NOMO-1 treated with DMSO at 0.1 percent for 48 hours (cell line): Measurements from ENCODE around the gene PTCRA.
"Not testable (repeated sequence)": the region's sequence is repeated elsewhere in the genome, so short reads cannot be mapped to it uniquely, and the experiment has no call there.

Experiments
- DNase-seq: peaks from one replicate; lab custom pipeline; 2025; ENCODE audit not compliant: unreplicated experiment; lab: John Stamatoyannopoulos, UW

Gene PTCRA

DNA sequence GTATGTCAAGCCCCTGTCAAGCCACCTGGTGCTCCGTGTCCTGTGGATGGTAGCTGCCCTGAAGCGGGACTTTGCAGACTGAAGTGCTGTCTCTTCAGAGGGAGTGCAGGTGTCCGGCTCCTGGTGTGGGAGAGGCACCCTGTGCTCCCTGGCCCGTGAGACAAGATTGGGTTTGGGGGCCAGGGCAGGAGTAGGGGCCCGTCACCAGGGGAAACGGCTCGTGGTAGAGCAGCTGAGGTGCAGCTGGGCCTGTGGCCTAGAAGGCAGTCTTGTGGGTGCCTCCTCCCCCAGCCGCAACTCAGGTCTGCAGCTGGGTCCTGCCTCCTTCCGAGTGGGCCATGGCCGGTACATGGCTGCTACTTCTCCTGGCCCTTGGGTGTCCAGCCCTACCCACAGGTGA, at the start of gene PTCRA:
PTCRA (plus strand) TSS at position 322 of the 400 bp plus-strand sequence; CDS start at position 339, 17 bp downstream.
- no peak for DNase-seq

GRCh38 chr6:42870145-42870936, 45.5 kb upstream of the PTCRA start:
- DNase-seq, result no peak

DNA sequence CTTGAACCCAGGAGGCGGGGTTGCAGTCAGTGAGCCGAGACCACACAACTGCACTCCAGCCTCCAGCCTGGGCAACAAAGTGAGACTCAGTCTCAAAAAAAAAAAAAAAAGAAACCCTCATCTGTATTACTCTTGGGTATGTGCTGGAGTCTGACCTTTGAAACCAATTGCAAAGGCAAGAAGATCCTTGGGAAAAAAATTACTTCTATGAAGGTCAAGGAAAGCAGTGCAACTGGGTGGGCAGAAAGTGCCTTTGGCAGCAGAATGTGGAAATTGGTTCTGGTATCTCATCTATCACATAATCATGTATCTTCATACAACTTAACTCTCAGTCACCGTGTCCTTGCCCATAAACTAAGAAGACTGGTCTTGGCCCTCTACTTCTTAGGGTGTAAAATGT, 44.1 kb upstream of the PTCRA start:
- DNase-seq, result no peak

DNA sequence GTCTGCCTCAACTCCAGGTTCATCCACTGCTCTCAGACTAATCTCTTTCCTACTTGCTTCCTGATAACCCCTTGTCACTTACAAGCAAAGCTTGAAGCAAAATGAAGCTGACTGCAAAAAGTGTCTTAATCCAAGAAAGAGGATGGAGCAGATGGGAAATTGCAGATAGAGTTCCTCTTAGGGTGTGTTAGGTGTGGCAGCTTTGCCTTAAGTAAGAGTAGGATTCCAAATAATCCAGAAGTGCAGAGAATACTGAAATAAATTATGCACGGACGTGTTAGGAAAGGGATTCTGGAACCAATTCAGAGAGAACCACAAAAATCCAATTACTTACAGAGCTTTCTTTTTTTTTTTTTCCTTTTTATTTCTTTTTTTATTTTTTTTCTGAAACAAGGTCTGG, 42.5 kb upstream of the PTCRA start:
- DNase-seq, result no peak

DNA sequence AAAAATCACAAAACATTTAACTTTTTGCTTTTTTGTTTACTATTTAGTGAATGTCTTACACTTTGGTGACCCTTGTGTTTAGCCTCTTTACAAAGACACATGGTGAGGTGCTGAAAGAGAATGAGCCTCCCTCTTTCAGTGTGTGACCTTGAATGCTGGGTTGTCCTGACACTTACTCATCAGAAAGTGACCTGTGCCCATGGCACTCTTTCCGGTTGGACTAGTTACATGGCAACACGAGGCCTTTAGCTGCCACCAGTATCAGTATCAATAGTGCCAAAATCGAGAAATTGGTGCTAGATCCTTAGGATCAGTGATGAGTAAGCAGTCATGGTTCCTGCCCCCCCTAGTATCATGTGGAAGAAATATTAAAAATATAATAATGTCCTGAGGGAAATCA, 38.2 kb upstream of the PTCRA start:
- DNase-seq, result no peak

DNA sequence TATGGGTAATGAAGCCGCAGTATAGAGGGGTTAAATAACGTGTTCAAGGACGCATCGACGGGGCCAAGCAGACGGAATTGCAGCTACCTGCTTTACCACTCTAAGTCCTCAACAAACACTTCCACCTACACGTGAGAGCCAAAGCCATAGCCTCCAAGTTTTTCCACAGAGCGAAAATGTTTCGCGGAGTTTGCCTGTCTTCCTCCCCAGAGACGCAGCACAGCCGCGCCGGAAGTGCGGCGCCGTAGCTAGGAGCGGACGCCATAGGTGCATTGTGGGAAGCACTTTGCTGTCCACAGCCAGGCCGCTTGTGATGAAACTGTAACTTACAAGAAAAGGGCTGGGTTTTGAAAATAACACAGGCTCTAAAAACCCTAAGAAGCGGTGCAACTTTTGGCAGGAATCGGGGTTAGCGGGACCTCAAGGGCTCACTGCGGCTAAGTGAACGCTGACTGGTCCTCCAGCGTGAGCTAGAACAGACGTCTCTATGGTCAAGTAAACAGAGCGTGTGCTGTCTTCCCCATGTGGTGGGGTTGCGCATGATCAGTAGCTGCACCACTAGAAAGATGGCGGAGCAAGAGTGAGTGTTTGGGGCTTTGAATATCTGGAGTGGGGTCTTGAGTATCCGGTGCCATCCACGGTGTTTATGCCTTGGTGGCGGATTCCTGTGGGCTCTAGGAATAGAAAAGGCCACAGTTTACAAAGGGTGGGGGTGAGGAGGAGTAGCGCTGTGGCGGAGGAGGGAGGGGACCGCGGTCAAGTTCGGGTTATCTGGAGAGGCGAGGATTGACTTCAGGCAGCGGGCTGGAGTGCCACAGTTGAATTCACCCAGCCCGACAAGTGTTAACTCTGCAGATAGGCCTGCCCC, 36.2 kb upstream of the PTCRA start, which contains the start of gene RPL7L1:
RPL7L1 (plus strand) TSS at position 245 of the 868 bp plus-strand sequence; CDS start at position 540, 295 bp downstream.
- peak; percentile 92 for DNase-seq

- DNase-seq, result not testable (repeated sequence)
These were observed 35.5 kb upstream of the PTCRA start for GRCh38 chr6:42880240-42880817.

GRCh38 chr6:42880871-42881270, 35.0 kb upstream of the PTCRA start:
- DNase-seq, result not testable (repeated sequence)

GRCh38 chr6:42885702-42886101, 30.2 kb upstream of the PTCRA start:
- no peak for DNase-seq

DNA sequence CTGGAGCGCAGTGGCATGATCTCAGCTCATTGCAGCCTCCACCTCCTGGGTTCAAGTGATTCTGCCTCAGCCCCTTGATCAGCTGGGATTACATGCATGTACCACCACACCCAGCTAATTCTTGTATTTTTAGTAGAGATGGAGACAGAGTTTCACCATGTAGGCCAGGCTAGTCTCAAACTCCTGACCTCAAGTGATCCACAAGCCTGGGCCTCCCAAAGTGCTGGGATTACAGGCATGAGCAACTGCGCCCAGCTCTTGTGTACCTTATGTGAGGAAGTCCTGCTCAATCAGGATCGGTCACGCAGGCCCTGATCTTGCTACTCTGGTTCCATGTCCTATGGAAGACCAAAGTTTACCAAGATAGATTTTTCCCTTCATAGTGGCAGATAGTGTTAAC, 27.7 kb upstream of the PTCRA start:
- not testable (repeated sequence) for DNase-seq

GRCh38 chr6:42889815-42890214, 26.0 kb upstream of the PTCRA start:
- DNase-seq, result no peak

- peak; percentile 96 for DNase-seq
These were observed 25.3 kb upstream of the PTCRA start for GRCh38 chr6:42890311-42891198.

DNA sequence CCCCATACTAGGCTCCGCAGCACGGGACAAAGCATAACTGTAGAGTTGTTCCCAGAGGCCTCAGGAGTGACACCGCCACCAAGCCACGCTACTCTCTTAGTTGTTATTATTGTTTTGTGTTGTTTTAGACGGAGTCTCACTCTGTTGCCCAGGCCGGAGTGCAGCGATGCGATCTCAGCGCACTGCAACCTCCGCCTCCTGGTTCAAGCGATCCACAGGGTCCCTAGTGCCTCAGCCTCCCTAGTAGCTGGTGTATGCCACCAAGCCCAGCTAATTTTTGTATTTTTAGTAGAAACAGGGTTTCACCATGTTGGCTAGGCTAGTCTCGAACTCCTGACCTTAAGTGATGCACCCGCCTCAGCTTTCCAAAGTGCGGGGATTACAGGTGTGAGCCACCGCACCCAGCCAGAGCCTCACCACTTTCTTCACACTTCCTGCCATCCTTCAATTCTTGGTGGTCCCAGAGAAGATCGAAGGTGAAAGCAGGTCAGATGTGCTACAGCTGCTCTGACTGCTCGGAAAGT, 24.6 kb upstream of the PTCRA start:
- DNase-seq, result no peak

DNA sequence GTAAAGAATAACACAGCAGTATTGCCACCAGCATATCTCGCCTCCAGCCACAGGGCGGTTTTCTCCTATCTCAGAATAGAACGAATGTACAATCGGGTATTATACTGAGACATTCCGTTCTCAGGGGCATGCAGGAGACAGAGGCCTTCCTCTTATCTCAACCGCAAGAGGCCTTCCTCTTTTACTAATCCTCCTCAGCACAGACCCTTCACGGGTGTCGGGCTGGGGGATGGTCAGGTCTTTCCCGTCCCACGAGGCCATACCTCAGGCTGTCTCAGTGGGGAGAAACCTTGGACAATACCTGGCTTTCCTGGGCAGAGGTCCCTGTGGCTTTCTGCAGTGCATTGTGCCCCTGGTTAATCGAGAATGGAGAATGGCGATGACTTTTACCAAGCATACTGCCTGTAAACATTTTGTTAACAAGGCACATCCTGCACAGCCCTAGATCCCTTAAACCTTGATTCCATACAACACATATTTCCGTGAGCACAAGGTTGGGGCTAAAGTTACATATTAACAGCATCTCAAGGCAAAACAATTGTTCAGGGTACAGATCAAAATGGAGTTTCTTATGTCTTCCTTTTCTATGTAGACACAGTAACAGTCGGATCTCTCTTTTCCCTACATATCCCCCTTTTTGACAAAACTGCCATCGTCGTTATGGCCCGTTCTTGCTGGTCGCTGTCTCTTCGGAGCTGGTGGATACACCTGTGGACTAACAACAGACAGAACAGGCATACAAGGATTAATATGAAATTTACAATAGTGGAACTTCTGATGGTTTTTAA, 21.6 kb upstream of the PTCRA start:
- peak; percentile 77 for DNase-seq

- DNase-seq, result no peak
These were observed 19.6 kb upstream of the PTCRA start for GRCh38 chr6:42896178-42896719.

- DNase-seq, result peak; percentile 62
These were observed 16.9 kb upstream of the PTCRA start for GRCh38 chr6:42898891-42899361.

- DNase-seq, result no peak
These were observed 16.0 kb upstream of the PTCRA start for GRCh38 chr6:42899871-42900270.

- DNase-seq, result peak; percentile 67
These were observed 14.3 kb upstream of the PTCRA start for GRCh38 chr6:42901538-42901957.
